HFFc6 (cell line): ENCODE measurements around the gene BOK. TPM values are rescaled to one million over a fixed set of nuclear protein-coding genes. Genes with fewer than 3 reads are reported as not detected.

ENCODE experiments used
- DNase-seq: peaks from one replicate; pipeline ENCODE4 v3.0.0-alpha.2; 2018
- H3K27ac Mint-ChIP-seq: 2 replicates; pipeline ENCODE4 v1.8.0; 2020; ENCODE audit warnings: mild to moderate bottlenecking, mixed read lengths
- H3K27me3 Mint-ChIP-seq: 2 replicates; pipeline ENCODE4 v1.8.0; 2021; ENCODE audit warnings: mild to moderate bottlenecking, moderate library complexity, mixed read lengths; ENCODE audit not compliant: insufficient read depth
- H3K36me3 Mint-ChIP-seq: 2 replicates; pipeline ENCODE4 v1.8.0; 2021; ENCODE audit warnings: low read depth, mixed read lengths
- H3K4me1 Mint-ChIP-seq: 2 replicates; pipeline ENCODE4 v1.8.0; 2020; ENCODE audit warnings: low read depth, mixed read lengths
- H3K4me3 Mint-ChIP-seq: 2 replicates; pipeline ENCODE4 v1.8.0; 2020; ENCODE audit warnings: mild to moderate bottlenecking, moderate library complexity, mixed read lengths
- H3K9me3 Mint-ChIP-seq: 2 replicates; pipeline ENCODE4 v1.8.0; 2020; ENCODE audit warnings: mild to moderate bottlenecking, mixed read lengths
- CTCF ChIP-seq: fragments of 200-600 bp; sonication (generic); IDR thresholded peaks from 2 replicates; pipeline ENCODE4 v1.5.0; 2021; ENCODE audit warnings: antibody characterized with exemption, mild to moderate bottlenecking
- total RNA-seq, 6 experiments: library from RNA; stranded (reverse); fragmentation: NEBNext Ultra II Directional; extraction: Animal tissue kit (Norgen Biotek cat#: 25700); gene quantifications; 2 replicates in 1 of 6; 3 replicates in 5 of 6; pipeline ENCODE4 v1.2.3, GENCODE V29; 2021

BOK gene
- total RNA-seq, 6 experiments from 2014 or later, result 26.3 to 42.4 (median 29.1) TPM

GRCh38 chr2:241556746-241557145, 1.8 kb upstream of the BOK start:
- H3K4me1 Mint-ChIP-seq, result peaks cover 23% of the 10 kb centered on the region
- no peaks in the 10 kb centered on the region for H3K36me3 Mint-ChIP-seq

GRCh38 chr2:241559323-241560161, 997 bp downstream of the BOK start:
- no peak for TF ChIP-seq CTCF
- no peak for DNase-seq
- peak overlapping the region; percentile 38 for H3K27ac Mint-ChIP-seq
- H3K27me3 Mint-ChIP-seq, result no peaks in the 10 kb centered on the region; the same call in none of the 2 replicates
- H3K9me3 Mint-ChIP-seq, result peaks cover 19% of the 10 kb centered on the region
- peak overlapping the region; percentile 90 for H3K4me3 Mint-ChIP-seq
- H3K36me3 Mint-ChIP-seq, result no peaks in the 10 kb centered on the region
- H3K4me1 Mint-ChIP-seq, result peaks cover 29% of the 10 kb centered on the region

More at GRCh38 chr2:241556746-241557145, 1.8 kb upstream of the BOK start:
- H3K27ac Mint-ChIP-seq, result no peak overlapping the region
- H3K9me3 Mint-ChIP-seq, result peaks cover 19% of the 10 kb centered on the region
- no peak overlapping the region for H3K4me3 Mint-ChIP-seq
- peaks cover 4% of the 10 kb centered on the region for H3K27me3 Mint-ChIP-seq
- no peak for TF ChIP-seq CTCF
- DNase-seq, result no peak

GRCh38 chr2:241560162-241560882, 1.8 kb downstream of the BOK start:
- TF ChIP-seq CTCF, result no peak
- H3K27ac Mint-ChIP-seq, result peak overlapping the region; percentile 38

GRCh38 chr2:241560883-241561474, 2.4 kb downstream of the BOK start:
- DNase-seq, result no peak
- Mint-ChIP-seq H3K9me3 (peaks cover 15% of the 10 kb centered on the region), H3K27me3 (no peaks in the 10 kb centered on the region; the same call in 1 of the 2 replicates), H3K36me3 (no peaks in the 10 kb centered on the region), H3K4me3 (peak overlapping the region; percentile 90), H3K4me1 (peaks cover 29% of the 10 kb centered on the region), H3K27ac (no peak overlapping the region)
- TF ChIP-seq CTCF, result no peak

More at GRCh38 chr2:241560162-241560882, 1.8 kb downstream of the BOK start:
- H3K27me3 Mint-ChIP-seq, result no peaks in the 10 kb centered on the region; the same call in 1 of the 2 replicates
- peaks cover 19% of the 10 kb centered on the region for H3K9me3 Mint-ChIP-seq
- DNase-seq, result no peak
- H3K4me1 Mint-ChIP-seq, result peaks cover 29% of the 10 kb centered on the region
- no peaks in the 10 kb centered on the region for H3K36me3 Mint-ChIP-seq
- peak overlapping the region; percentile 90 for H3K4me3 Mint-ChIP-seq

GRCh38 chr2:241561832-241562231, 3.3 kb downstream of the BOK start:
- Mint-ChIP-seq H3K27ac (no peak overlapping the region), H3K27me3 (no peaks in the 10 kb centered on the region; the same call in 1 of the 2 replicates), H3K4me3 (peak overlapping the region; percentile 34; the same call in 1 of the 2 replicates), H3K36me3 (no peaks in the 10 kb centered on the region), H3K4me1 (peaks cover 29% of the 10 kb centered on the region), H3K9me3 (peaks cover 9% of the 10 kb centered on the region)
- TF ChIP-seq CTCF, result no peak
- DNase-seq, result peak; percentile 62
